GM18907 (cell line): ENCODE results near the gene MTMR11.
"Not testable (repeated sequence)": the region's sequence is repeated elsewhere in the genome, so short reads cannot be mapped to it uniquely, and the experiment has no call there.

Experiments used
- ATAC-seq: cut with Tn5 transposase; IDR thresholded peaks from one replicate; pipeline ENCODE4 v1.9.1; 2021; ENCODE audit warnings: mild to moderate bottlenecking, moderate library complexity; ENCODE audit not compliant: unreplicated experiment

MTMR11 gene

GRCh38 chr1:149903836-149904491, 32.7 kb downstream of the MTMR11 start:
- no peak for ATAC-seq

DNA sequence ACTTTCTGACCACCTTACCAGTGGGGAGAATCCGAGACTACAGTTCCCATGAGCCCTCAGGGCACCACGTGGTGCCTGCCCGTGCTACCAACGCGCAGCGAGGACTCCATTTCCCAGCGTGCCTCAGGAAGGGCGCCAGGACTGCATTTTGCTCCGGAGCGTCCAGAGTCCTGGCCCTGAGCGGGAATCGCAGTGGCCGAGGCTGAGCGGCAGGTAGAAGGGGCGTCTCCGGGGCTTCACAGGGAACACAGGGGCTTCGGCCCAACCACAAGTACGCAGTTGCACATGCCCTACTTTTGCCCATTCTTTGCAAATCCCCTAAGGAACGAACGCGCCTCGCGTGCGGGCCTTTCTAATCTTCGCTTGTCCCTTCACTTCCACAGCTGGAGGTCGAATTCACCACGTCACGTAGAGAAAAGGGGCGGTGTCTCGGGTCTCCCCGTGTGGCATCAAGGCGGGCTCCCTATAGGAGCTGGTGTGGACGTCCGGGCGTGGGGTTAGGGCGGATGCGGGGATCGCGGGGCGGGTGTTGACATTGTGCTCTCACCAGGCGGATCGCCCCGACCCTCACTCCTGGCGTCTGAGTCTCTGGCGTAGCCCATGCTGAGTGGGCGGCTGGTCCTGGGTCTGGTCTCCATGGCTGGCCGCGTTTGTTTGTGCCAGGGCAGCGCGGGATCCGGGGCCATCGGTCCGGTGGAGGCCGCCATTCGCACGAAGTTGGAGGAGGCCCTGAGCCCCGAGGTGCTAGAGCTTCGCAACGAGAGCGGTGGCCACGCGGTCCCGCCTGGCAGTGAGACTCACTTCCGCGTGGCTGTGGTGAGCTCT, 37.0 kb downstream of the MTMR11 start, which contains the start of gene BOLA1:
Gene BOLA1 (plus strand): TSS at position 109 of the 825 bp plus-strand sequence. CDS start 492 bp downstream, at position 601.
- peak; percentile 93 for ATAC-seq

DNA sequence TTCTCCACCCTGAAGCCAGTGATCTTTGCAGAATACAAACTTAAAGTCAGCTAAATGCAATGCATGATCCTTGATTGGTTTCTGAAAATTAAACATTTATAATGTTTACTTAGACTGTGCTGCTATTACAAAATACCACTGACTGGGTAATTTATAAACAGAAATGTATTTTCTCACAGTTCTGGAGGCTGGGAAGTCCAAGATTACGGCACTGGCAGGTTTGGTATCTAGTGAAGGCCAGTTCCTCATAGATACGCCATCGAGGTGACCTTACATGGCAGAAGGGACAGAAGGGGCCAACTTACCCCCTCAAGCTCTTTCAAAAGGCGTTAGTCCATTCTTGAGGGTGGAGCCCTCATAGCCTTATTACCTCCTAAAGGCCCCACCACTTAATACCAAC, 40.1 kb downstream of the MTMR11 start:
- ATAC-seq = no peak

DNA sequence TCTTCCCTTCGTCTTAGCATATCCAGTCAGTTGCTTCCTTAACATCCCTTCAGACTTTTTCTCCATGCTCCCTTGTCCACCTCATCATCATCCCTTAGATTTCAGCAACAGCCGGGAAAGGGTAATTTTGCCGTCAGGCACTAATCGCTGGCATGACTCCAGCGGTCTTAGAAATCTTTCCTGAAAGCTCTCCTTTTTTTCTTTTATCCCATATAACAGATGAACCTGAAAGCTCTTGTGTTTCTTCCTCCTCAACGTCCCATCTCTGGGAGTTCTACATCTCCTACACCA, 47.7 kb downstream of the MTMR11 start:
- no peak for ATAC-seq

- no peak for ATAC-seq
Measured at GRCh38 chr1:149888247-149888998, 48.3 kb downstream of the MTMR11 start.

DNA sequence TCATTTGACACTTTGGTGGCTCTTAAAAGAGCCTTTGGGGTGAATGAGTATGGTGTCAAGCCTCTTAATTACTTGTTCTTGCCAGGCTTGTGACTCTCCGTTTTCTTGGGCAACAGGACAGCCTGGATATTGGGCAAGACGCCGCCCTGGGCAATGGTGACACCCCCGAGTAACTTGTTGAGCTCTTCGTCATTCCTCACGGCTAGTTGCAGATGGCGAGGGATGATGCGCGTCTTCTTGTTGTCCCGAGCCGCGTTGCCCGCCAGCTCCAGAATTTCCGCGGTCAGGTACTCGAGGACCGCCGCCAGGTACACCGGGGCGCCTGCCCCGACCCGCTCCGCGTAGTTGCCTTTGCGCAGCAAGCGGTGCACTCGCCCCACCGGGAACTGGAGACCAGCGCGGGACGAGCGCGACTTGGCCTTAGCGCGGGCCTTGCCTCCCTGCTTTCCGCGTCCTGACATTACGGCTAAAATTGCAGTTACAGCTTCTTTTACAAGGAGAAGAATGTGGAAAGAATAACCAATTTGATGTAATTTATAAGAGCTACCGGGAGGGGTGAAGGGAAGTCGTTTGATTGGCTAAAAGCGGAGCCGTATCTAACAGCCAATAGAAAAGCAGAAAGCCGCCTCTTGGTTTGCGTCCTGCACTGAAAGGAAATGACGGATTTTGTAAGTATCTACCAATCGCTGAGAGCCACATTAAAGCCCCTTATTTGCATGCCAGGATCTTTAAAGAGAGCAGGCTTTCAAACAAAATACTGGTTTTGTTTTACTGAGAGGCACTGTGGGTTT, 49.0 kb downstream of the MTMR11 start:
- peak; percentile 55 for ATAC-seq

DNA sequence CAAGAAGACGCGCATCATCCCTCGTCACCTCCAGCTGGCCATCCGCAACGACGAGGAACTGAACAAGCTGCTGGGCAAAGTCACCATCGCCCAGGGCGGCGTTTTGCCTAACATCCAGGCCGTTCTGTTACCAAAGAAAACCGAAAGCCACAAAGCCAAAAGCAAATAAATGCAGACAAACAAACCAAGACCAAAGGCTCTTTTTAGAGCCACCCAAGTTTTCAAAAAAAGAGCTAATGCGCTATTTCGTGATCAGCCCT, 49.6 kb downstream of the MTMR11 start:
- ATAC-seq = not testable (repeated sequence)

DNA sequence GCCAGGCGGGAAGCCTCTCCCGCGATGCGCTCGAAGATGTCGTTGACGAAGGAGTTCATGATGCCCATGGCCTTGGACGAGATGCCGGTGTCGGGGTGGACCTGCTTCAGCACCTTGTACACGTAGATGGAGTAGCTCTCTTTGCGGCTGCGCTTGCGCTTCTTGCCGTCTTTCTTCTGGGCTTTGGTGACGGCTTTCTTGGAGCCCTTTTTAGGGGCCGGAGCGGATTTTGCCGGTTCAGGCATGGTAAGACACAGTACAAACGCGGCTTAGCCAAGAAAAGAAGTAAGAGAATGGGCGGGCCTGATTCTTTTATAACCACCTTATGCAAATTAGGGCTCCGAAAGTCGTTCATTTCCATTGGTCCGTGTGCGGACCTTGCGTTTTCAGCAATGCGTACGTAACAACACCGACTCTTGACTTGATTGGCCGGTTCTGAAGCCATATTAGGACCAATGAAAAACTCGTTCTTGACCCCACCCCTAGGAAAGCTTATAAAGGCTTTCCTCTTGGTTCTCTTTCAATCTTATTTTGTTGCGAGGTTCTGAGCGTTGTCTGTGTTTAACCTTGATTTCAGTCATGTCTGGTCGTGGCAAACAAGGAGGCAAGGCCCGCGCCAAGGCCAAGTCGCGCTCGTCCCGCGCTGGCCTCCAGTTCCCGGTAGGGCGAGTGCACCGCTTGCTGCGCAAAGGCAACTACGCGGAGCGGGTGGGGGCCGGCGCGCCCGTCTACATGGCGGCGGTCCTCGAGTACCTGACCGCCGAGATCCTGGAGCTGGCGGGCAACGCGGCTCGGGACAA, 50.1 kb downstream of the MTMR11 start:
- ATAC-seq = peak; percentile 69

DNA sequence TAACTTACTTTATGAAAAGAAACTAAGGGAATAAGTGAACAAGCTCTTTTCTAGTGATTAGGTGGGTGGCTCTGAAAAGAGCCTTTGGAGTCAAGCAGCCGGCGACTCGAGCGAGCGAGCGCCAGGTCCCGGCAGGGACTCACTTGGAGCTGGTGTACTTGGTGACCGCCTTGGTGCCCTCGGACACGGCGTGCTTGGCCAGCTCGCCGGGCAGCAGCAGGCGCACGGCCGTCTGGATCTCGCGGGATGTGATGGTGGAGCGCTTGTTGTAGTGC, 50.6 kb downstream of the MTMR11 start:
- ATAC-seq = not testable (repeated sequence)

DNA sequence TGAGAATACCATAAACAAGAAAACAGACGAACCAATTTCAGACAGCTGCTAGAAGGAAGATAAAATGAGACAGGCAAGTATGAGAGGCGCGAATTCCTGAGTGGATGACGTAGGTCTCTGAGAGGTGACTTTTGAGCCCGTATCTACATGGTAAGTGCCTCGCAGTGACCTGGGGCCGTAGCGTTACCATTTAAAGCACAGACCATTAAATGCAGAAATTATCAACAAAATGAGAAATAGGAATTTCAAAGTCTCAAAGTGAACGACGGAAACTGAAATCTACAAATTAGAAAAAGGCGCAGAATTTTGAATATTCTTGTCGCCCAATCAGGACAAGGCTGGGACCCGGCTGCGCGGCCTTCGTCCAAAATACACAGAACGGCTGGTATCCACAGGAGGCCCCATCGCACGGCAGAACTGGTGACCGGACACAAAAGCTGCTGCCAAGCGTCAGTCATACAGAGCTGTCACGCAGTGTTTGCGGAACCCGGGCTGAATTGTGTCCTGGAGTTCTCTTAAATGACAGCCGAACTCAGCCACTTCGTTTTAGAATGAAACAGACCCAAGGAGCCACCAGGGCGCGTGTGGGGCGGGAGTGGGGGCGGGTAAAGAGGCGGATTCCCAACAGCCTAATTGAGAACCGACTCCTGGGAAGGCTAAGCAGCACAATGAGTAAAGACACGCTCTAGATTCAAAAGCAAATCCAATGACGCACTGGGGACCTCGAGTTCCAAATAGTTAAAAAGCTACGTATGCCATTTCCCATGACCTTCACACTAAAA, 51.1 kb downstream of the MTMR11 start:
- no peak for ATAC-seq

- ATAC-seq = no peak
Measured at GRCh38 chr1:149884433-149885338, 52.0 kb downstream of the MTMR11 start.

- ATAC-seq = no peak
Measured at GRCh38 chr1:149883598-149884247, 53.0 kb downstream of the MTMR11 start.

GRCh38 chr1:149881876-149882275, 54.8 kb downstream of the MTMR11 start:
- no peak for ATAC-seq

DNA sequence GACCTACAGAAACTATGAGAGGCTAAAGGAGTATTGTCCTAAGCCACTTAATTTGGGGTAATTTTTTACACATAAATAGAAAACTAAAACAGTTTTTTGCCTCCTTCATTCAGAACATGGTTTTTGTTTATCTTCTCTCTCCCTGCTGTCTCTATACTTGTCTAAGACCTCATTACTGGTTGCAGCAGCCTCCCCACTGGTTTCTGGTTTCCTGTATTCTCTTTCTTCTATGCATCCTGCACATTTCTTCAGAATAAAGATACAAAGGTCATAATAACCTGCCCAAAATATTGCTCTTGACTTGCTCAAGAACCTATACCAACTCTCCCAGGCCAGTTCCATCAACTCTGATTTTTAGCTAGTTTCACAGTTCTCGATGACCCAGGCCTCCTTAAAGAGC, 57.1 kb downstream of the MTMR11 start:
- no peak for ATAC-seq
